NB4 (cell line): ENCODE results near the gene NSMCE1.
"Not testable (repeated sequence)": the region's sequence is repeated elsewhere in the genome, so short reads cannot be mapped to it uniquely, and the experiment has no call there.

Experiments used
- DNase-seq: peaks from one replicate; pipeline ENCODE4 v3.0.0; 2010; ENCODE audit warnings: low read depth
- H3K4me3 ChIP-seq: one replicate; pipeline ENCODE4 v1.5.1; 2011; ENCODE audit warnings: mild to moderate bottlenecking, low read depth, low read length, moderate library complexity
- MAX ChIP-seq: IDR thresholded peaks from 2 replicates; pipeline ENCODE4 v1.6.1; 2011; ENCODE audit warnings: low read depth, low read length
- MYC ChIP-seq: IDR thresholded peaks from 2 replicates; pipeline ENCODE4 v1.6.1; 2011; ENCODE audit warnings: low read depth, low read length
- POLR2A ChIP-seq: IDR thresholded peaks from 2 replicates; pipeline ENCODE4 v1.6.1; 2011; ENCODE audit warnings: mild to moderate bottlenecking; ENCODE audit not compliant: insufficient read length; ENCODE audit errors: extremely low read depth
- TF ChIP-seq, protein P1 (sequence below): IDR thresholded peaks from one replicate; pipeline ENCODE4 v1.5.1; 2012; ENCODE audit warnings: low read depth, low read length

The NSMCE1 gene

DNA sequence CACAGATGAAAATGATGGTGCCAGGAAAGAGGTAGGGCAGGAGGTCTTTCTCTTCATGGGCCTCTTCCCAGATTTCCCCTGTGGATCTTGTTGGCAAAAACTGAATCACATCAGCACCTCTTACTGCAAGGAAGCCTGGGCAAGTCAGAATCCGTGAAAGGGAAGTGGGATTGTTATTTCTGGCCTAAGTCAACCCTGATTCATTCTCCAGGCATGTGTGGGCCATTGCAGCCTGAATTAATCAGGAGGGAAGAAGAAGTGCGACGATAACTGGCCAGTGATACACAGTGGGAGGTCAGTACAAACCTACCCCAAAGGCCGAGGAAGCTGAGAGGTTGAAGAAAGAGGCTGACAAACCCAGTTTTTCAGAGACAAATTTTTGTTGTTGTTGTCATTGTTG, 17.9 kb upstream of the NSMCE1 start:
- TF ChIP-seq POLR2A (no peak), MYC (no peak), MAX (no peak)
- TF ChIP-seq, protein P1, sequence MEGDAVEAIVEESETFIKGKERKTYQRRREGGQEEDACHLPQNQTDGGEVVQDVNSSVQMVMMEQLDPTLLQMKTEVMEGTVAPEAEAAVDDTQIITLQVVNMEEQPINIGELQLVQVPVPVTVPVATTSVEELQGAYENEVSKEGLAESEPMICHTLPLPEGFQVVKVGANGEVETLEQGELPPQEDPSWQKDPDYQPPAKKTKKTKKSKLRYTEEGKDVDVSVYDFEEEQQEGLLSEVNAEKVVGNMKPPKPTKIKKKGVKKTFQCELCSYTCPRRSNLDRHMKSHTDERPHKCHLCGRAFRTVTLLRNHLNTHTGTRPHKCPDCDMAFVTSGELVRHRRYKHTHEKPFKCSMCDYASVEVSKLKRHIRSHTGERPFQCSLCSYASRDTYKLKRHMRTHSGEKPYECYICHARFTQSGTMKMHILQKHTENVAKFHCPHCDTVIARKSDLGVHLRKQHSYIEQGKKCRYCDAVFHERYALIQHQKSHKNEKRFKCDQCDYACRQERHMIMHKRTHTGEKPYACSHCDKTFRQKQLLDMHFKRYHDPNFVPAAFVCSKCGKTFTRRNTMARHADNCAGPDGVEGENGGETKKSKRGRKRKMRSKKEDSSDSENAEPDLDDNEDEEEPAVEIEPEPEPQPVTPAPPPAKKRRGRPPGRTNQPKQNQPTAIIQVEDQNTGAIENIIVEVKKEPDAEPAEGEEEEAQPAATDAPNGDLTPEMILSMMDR: no peak

GRCh38 chr16:27285676-27286196, 17.2 kb upstream of the NSMCE1 start:
- DNase-seq: peak; percentile 12
- TF ChIP-seq MAX (0 out of 2 replicates have a peak, but pooled peaks have one; percentile 10), MYC (no peak), POLR2A (no peak)
- TF ChIP-seq, protein P1: no peak
- no peak overlapping the region for H3K4me3 ChIP-seq

More for the DNA sequence above, 17.9 kb upstream of the NSMCE1 start:
- no peak overlapping the region for H3K4me3 ChIP-seq
- DNase-seq: no peak

DNA sequence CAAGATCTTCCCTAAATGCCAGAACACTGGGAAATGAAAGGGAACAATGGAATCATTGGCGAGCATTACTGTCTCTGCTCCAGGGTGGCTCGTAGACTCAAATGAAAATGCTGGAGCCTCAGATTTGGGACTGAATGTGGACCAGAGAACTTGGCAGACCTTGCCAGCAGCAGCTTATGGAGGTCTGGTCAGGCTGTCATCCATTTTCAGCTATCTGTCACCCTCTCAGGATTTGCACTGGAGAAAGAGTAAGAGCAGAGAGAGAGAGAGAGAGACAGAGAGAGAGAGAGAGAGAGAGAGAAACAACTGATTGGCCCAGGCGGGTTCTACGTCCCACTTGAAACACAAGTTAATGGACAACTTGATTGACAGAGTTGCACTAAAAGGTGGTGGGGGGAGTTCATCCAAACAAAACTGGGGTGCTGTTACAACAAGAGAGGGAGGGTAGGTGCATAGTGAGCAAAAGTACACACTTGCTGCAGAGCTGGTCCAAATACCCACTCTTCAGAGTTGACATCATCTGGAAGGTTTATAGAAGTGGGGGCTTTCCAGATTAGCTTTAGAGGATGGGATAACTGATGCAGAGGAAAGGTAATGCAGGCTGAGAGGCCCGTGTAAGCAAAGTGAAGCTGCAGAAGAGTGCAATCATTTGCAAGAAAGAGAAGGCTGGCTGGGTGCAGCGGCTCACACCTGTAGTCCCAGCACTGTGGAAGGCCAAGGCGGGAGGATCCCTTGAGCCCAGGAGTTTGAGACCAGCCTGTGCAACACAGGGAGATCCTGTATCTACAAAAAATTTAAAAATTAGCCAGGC, 16.5 kb upstream of the NSMCE1 start:
- no peak overlapping the region for H3K4me3 ChIP-seq
- TF ChIP-seq, protein P1: no peak
- TF ChIP-seq POLR2A (no peak), MYC (no peak), MAX (no peak)
- no peak for DNase-seq

- no peak for DNase-seq
- H3K4me3 ChIP-seq: no peak overlapping the region
- TF ChIP-seq MAX: no peak
These were observed 12.7 kb upstream of the NSMCE1 start for GRCh38 chr16:27281243-27281642.

DNA sequence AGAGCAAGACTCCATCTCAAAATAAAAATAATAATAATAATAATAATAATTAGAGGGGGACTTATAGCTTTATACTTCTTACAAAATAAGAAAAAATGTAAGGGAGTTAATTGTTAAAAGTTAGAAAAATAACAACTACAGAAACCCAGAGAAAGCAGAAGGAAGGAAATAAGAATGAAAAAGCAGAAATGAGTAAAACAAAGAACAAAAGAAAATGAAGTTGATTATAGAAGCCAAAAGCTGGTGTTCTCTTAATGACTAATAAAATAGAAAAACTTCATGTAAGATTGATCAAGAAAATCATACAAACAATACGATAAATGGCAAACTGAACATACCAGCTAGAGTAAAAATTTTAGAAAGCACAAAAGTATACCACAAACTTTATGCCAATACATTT, 6.8 kb upstream of the NSMCE1 start:
- no peak for DNase-seq
- TF ChIP-seq MAX (no peak), POLR2A (no peak), MYC (no peak)
- TF ChIP-seq, protein P1: no peak
- no peak overlapping the region for H3K4me3 ChIP-seq

- DNase-seq, H3K4me3 ChIP-seq: not testable (repeated sequence)
These were observed 5.9 kb upstream of the NSMCE1 start for GRCh38 chr16:27274424-27274874.
